Measurements from ENCODE around the gene FMO2.
"Not testable (repeated sequence)": the region's sequence is repeated elsewhere in the genome, so short reads cannot be mapped to it uniquely, and the experiment has no call there.

The FMO2 gene

GRCh38 chr1:171219346-171220080 is 34.4 kb downstream of the FMO2 start:
- no peak for DNase-seq (ENCODE audit: low read depth in 2 of 2)

- DNase-seq (ENCODE audit: low read depth in 2 of 2): no peak
Measured at GRCh38 chr1:171220081-171220420, 35.0 kb downstream of the FMO2 start.

- no peak for DNase-seq (ENCODE audit: low read depth in 2 of 2)
Measured at GRCh38 chr1:171220581-171221054, 35.5 kb downstream of the FMO2 start.

GRCh38 chr1:171221665-171222591 is 36.8 kb downstream of the FMO2 start:
- no peak for DNase-seq (ENCODE audit: low read depth in 2 of 2)

- DNase-seq (ENCODE audit: low read depth in 2 of 2): no peak
Measured at GRCh38 chr1:171222936-171223335, 37.8 kb downstream of the FMO2 start.

GRCh38 chr1:171224257-171224656 is 39.2 kb downstream of the FMO2 start:
- DNase-seq (ENCODE audit: low read depth in 2 of 2): not testable (repeated sequence)

- no peak for DNase-seq (ENCODE audit: low read depth in 2 of 2)
Measured at GRCh38 chr1:171226747-171227370, 41.8 kb downstream of the FMO2 start.

- no peak for DNase-seq (ENCODE audit: low read depth in 2 of 2)
Measured at GRCh38 chr1:171231326-171231725, 46.2 kb downstream of the FMO2 start.

- DNase-seq (ENCODE audit: low read depth in 2 of 2): no peak
Measured at GRCh38 chr1:171233183-171233582, 48.1 kb downstream of the FMO2 start.

GRCh38 chr1:171236231-171236630 is 51.1 kb downstream of the FMO2 start:
- DNase-seq (ENCODE audit: low read depth in 2 of 2): not testable (repeated sequence)

- no peak for DNase-seq (ENCODE audit: low read depth in 2 of 2)
Measured at GRCh38 chr1:171243878-171244277, 58.8 kb downstream of the FMO2 start.

- no peak for DNase-seq (ENCODE audit: low read depth in 2 of 2)
Measured at GRCh38 chr1:171245458-171246064, 60.5 kb downstream of the FMO2 start.

- DNase-seq (ENCODE audit: low read depth in 2 of 2): no peak
Measured at GRCh38 chr1:171247501-171247900, 62.4 kb downstream of the FMO2 start.

- no peak for DNase-seq (ENCODE audit: low read depth in 2 of 2)
Measured at GRCh38 chr1:171248302-171248701, 63.2 kb downstream of the FMO2 start, which contains the start of gene FMO1. FMO1 (plus strand) TSS chr1:171248494; CDS start chr1:171258088, 9,594 bp downstream.

GRCh38 chr1:171248841-171249240 is 63.7 kb downstream of the FMO2 start:
- no peak for DNase-seq (ENCODE audit: low read depth in 2 of 2)

- DNase-seq (ENCODE audit: low read depth in 2 of 2): no peak
Measured at GRCh38 chr1:171250263-171250662, 65.2 kb downstream of the FMO2 start.

- peak in 1 of 2 donors; percentile 5 for DNase-seq (ENCODE audit: low read depth in 2 of 2)
Measured at GRCh38 chr1:171251042-171251951, 66.2 kb downstream of the FMO2 start.

GRCh38 chr1:171251952-171252300 is 66.8 kb downstream of the FMO2 start:
- DNase-seq (ENCODE audit: low read depth in 2 of 2): no peak

GRCh38 chr1:171252482-171252881 is 67.4 kb downstream of the FMO2 start:
- no peak for DNase-seq (ENCODE audit: low read depth in 2 of 2)

- no peak for DNase-seq (ENCODE audit: low read depth in 2 of 2)
Measured at GRCh38 chr1:171254859-171255258, 69.8 kb downstream of the FMO2 start.

All from stimulated activated CD8-positive, alpha-beta memory T cell treated with anti-CD3 and anti-CD28 coated beads, Interleukin-15, amount 100 ng/mL, for 48 hours (primary cell).